NB4 (cell line): ENCODE results near the gene DLG2.
"Not testable (repeated sequence)": the region's sequence is repeated elsewhere in the genome, so short reads cannot be mapped to it uniquely, and the experiment has no call there.

ENCODE experiments used
- DNase-seq: peaks from one replicate; pipeline ENCODE4 v3.0.0; 2010; ENCODE audit warnings: low read depth
- H3K4me3 ChIP-seq: one replicate; pipeline ENCODE4 v1.5.1; 2011; ENCODE audit warnings: mild to moderate bottlenecking, low read depth, low read length, moderate library complexity
- MYC ChIP-seq: IDR thresholded peaks from 2 replicates; pipeline ENCODE4 v1.6.1; 2011; ENCODE audit warnings: low read depth, low read length
- POLR2A ChIP-seq: IDR thresholded peaks from 2 replicates; pipeline ENCODE4 v1.6.1; 2011; ENCODE audit warnings: mild to moderate bottlenecking; ENCODE audit not compliant: insufficient read length; ENCODE audit errors: extremely low read depth
- TF ChIP-seq, protein P1 (sequence below): IDR thresholded peaks from 2 replicates; pipeline ENCODE4 v1.6.1; 2011; ENCODE audit warnings: low read depth, low read length
- TF ChIP-seq, protein P2 (sequence below): IDR thresholded peaks from one replicate; pipeline ENCODE4 v1.5.1; 2012; ENCODE audit warnings: low read depth, low read length

The DLG2 gene

GRCh38 chr11:85281550-85281949 is 345.6 kb downstream of the DLG2 start:
- no peak for DNase-seq
- TF ChIP-seq POLR2A (no peak), MYC (no peak)
- TF ChIP-seq, protein P1, sequence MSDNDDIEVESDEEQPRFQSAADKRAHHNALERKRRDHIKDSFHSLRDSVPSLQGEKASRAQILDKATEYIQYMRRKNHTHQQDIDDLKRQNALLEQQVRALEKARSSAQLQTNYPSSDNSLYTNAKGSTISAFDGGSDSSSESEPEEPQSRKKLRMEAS, result no peak
- no peak overlapping the region for H3K4me3 ChIP-seq

DNA sequence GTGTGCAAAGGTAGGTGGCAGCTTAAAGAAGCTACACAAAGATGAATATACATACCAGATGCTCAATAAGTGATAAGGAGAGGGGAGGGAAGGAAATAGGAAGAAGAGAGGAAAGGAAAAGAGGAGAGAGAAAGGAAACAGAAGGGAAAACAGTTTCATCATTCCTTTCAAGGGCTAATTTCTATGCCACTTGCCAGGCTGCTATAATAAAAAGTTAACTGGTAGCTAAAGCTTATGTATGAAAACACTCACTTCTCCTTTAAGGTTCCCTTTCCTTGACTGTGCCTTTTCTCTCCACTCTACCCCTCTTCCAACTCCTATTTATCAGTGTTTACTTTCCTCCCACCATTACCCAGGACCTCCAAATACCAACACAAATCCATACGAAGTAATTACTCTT is 347.9 kb downstream of the DLG2 start:
- H3K4me3 ChIP-seq, result no peak overlapping the region
- TF ChIP-seq, protein P2, sequence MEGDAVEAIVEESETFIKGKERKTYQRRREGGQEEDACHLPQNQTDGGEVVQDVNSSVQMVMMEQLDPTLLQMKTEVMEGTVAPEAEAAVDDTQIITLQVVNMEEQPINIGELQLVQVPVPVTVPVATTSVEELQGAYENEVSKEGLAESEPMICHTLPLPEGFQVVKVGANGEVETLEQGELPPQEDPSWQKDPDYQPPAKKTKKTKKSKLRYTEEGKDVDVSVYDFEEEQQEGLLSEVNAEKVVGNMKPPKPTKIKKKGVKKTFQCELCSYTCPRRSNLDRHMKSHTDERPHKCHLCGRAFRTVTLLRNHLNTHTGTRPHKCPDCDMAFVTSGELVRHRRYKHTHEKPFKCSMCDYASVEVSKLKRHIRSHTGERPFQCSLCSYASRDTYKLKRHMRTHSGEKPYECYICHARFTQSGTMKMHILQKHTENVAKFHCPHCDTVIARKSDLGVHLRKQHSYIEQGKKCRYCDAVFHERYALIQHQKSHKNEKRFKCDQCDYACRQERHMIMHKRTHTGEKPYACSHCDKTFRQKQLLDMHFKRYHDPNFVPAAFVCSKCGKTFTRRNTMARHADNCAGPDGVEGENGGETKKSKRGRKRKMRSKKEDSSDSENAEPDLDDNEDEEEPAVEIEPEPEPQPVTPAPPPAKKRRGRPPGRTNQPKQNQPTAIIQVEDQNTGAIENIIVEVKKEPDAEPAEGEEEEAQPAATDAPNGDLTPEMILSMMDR, result no peak
- TF ChIP-seq MYC (no peak), POLR2A (no peak)
- TF ChIP-seq, protein P1, result no peak
- no peak for DNase-seq

DNA sequence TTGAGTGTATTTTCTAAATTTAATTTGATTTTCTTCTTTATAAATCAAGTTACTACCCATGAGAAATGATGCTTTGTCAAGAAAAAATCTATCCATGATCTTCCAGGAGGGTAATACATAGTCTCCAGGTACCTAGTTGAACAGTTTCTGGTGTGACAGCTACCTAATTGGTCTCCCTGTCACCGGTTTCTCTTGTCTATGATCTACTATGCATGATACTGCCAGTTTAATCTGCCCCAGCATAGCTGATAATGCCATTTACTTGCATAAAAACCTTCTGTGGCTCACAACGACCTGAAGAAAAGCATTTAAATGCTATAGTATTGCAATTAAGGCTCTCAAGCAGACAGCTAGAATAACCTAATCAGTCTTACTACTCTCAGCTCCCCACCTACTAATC is 349.5 kb downstream of the DLG2 start:
- no peak overlapping the region for H3K4me3 ChIP-seq
- TF ChIP-seq, protein P1, result no peak
- TF ChIP-seq, protein P2, result no peak
- no peak for DNase-seq

DNA sequence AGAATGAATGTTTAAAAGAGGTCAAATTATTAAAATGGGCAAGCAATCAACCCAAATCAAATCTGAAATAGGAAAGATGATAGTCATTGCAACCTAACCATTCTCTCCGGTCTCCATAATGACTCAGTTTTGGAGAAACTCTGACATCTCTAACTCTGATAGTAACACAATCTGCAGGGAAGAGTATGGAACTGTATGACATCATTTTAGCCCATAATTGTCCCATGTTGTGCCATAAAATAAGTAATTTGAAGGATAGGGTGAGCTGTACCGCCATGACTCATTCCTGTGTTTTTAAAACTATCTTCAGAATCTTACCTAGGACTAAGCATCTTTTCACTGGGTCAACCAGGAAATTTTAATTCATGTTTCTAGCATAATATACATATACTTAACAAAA is 350.8 kb downstream of the DLG2 start:
- no peak for DNase-seq
- H3K4me3 ChIP-seq, result no peak overlapping the region
- no peak for TF ChIP-seq MYC
- TF ChIP-seq, protein P2, result no peak
- no peak for TF ChIP-seq POLR2A
- TF ChIP-seq, protein P1, result no peak

DNA sequence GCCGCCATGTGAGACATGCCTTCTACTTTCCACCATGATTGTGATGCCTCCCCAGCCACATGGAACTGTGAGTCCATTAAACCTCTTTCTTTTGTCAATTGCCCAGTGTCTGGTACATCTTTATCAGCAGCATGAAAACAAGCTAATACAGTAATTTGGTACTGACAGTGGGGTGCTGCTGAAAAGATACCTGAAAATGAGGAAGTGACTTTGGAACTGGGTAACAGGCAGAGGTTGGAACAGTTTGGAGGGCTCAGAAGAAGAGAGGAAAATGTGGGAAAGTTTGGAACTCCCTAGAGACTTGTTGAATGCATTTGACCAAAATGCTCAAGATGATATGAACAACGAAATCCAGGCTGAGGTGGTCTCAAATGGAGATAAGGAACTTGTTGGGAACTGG is 356.8 kb downstream of the DLG2 start:
- H3K4me3 ChIP-seq, DNase-seq: not testable (repeated sequence)

GRCh38 chr11:85269109-85269508 is 358.0 kb downstream of the DLG2 start:
- no peak overlapping the region for H3K4me3 ChIP-seq
- no peak for TF ChIP-seq MYC
- TF ChIP-seq POLR2A, result no peak
- TF ChIP-seq, protein P2, result no peak
- TF ChIP-seq, protein P1, result no peak
- no peak for DNase-seq

DNA sequence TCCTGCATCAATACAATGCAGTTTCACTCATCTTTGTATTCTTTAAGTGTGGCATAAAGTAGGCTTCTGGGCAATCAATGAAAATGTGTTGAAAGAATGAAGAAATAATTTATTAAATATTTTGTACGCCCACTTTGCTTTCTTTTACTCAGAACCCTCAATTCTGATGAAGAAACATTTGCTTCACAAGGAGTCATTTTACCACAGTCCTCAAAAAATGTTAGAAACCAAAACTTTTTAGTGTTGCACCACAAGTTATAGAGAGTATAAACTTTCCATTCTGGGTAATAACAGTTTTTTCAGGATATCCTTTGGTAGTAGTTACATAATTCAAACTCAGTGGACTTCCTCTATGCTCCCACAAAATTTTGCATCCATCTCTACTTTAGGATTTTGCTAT is 360.5 kb downstream of the DLG2 start:
- no peak overlapping the region for H3K4me3 ChIP-seq
- no peak for DNase-seq
- TF ChIP-seq, protein P2, result no peak
- TF ChIP-seq, protein P1, result no peak
- TF ChIP-seq MYC (no peak), POLR2A (no peak)
